ENCODE measurements around the gene SOAT2. TPM values are rescaled to one million over a fixed set of nuclear protein-coding genes. Genes with fewer than 3 reads are reported as not detected.

The SOAT2 gene
- polyA plus RNA-seq, 1 donor (not counting 4 experiments of a cell fraction or from before 2014, with no cell fraction given), result not detected

GRCh38 chr12:53151039-53151438 lies 47.8 kb downstream of the SOAT2 start:
- H3K4me2 ChIP-seq (ENCODE audit: control insufficient read depth, extremely low read depth, insufficient read depth, low read depth, low read length), result no peak overlapping the region
- dilution Hi-C loops (cut with MboI; ENCODE audit: extremely low pct_ligation_motif_present, low sequenced_read_pairs), result no loop called here
- no peaks in the 10 kb centered on the region for H3K27me3 ChIP-seq (ENCODE audit: control insufficient read depth, extremely low read depth, insufficient read depth, low read length)
- no peaks in the 10 kb centered on the region for H3K36me3 ChIP-seq (ENCODE audit: control insufficient read depth in 2 of 2, extremely low read depth in 1 of 2, insufficient read depth in 2 of 2, low read length in 2 of 2)
- H3K79me2 ChIP-seq (ENCODE audit: control insufficient read depth, insufficient read depth, low read length), result no peaks in the 10 kb centered on the region
- FAIRE-seq (no peak), DNase-seq (ENCODE audit: low read depth, low spot score) (no peak)
- no peaks in the 10 kb centered on the region for H3K9me3 ChIP-seq (ENCODE audit: control insufficient read depth, low read depth, low read length)
- no peaks in the 10 kb centered on the region for H4K20me1 ChIP-seq (ENCODE audit: control insufficient read depth, extremely low read depth, insufficient read depth, low read length)
- H3K9ac ChIP-seq (ENCODE audit: control insufficient read depth, extremely low read depth, insufficient read depth, low read length), result no peak overlapping the region
- TF ChIP-seq, protein P1, sequence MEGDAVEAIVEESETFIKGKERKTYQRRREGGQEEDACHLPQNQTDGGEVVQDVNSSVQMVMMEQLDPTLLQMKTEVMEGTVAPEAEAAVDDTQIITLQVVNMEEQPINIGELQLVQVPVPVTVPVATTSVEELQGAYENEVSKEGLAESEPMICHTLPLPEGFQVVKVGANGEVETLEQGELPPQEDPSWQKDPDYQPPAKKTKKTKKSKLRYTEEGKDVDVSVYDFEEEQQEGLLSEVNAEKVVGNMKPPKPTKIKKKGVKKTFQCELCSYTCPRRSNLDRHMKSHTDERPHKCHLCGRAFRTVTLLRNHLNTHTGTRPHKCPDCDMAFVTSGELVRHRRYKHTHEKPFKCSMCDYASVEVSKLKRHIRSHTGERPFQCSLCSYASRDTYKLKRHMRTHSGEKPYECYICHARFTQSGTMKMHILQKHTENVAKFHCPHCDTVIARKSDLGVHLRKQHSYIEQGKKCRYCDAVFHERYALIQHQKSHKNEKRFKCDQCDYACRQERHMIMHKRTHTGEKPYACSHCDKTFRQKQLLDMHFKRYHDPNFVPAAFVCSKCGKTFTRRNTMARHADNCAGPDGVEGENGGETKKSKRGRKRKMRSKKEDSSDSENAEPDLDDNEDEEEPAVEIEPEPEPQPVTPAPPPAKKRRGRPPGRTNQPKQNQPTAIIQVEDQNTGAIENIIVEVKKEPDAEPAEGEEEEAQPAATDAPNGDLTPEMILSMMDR (optimal IDR thresholded peaks at IDR 0.05 in 1 of 3, IDR thresholded peaks at IDR 0.05 in 1 of 3, conservative IDR thresholded peaks at IDR 0.05 in 1 of 3; ENCODE audit: extremely low read depth in 1 of 3, insufficient read depth in 2 of 3, low read length in 3 of 3), result no peak
- no peak for TF ChIP-seq EZH2 (IDR thresholded peaks at IDR 0.05; ENCODE audit: low read length)
- H3K27ac ChIP-seq (ENCODE audit: control insufficient read depth, insufficient read depth, low read length), result no peak overlapping the region
- H3K4me1 ChIP-seq (ENCODE audit: control insufficient read depth, extremely low read depth, insufficient read depth, low read length), result no peaks in the 10 kb centered on the region
- H3K4me3 ChIP-seq (ENCODE audit: control insufficient read depth in 2 of 3, extremely low read depth in 1 of 3, insufficient read depth in 2 of 3, low read depth in 1 of 3, low read length in 3 of 3), result no peak overlapping the region
- H2AFZ ChIP-seq (ENCODE audit: control insufficient read depth, low read length), result no peak overlapping the region
- H3K9me1 ChIP-seq (ENCODE audit: control insufficient read depth, extremely low read depth, insufficient read depth, low read length), result no peaks in the 10 kb centered on the region

- no peaks in the 10 kb centered on the region for H4K20me1 ChIP-seq (ENCODE audit: control insufficient read depth, extremely low read depth, insufficient read depth, low read length)
- H3K9ac ChIP-seq (ENCODE audit: control insufficient read depth, extremely low read depth, insufficient read depth, low read length), result no peak overlapping the region
- H3K79me2 ChIP-seq (ENCODE audit: control insufficient read depth, insufficient read depth, low read length), result no peaks in the 10 kb centered on the region
- no peak overlapping the region for H3K4me3 ChIP-seq (ENCODE audit: control insufficient read depth in 2 of 3, extremely low read depth in 1 of 3, insufficient read depth in 2 of 3, low read depth in 1 of 3, low read length in 3 of 3)
- H2AFZ ChIP-seq (ENCODE audit: control insufficient read depth, low read length), result no peak overlapping the region
- no peak for FAIRE-seq
- no peaks in the 10 kb centered on the region for H3K27me3 ChIP-seq (ENCODE audit: control insufficient read depth, extremely low read depth, insufficient read depth, low read length)
- TF ChIP-seq, protein P1 (optimal IDR thresholded peaks at IDR 0.05 in 1 of 3, IDR thresholded peaks at IDR 0.05 in 1 of 3, conservative IDR thresholded peaks at IDR 0.05 in 1 of 3; ENCODE audit: extremely low read depth in 1 of 3, insufficient read depth in 2 of 3, low read length in 3 of 3), result no peak
- no peak for TF ChIP-seq EZH2 (IDR thresholded peaks at IDR 0.05; ENCODE audit: low read length)
- no peaks in the 10 kb centered on the region for H3K36me3 ChIP-seq (ENCODE audit: control insufficient read depth in 2 of 2, extremely low read depth in 1 of 2, insufficient read depth in 2 of 2, low read length in 2 of 2)
- no peak for DNase-seq (ENCODE audit: low read depth, low spot score)
- no peaks in the 10 kb centered on the region for H3K9me3 ChIP-seq (ENCODE audit: control insufficient read depth, low read depth, low read length)
- H3K4me2 ChIP-seq (ENCODE audit: control insufficient read depth, extremely low read depth, insufficient read depth, low read depth, low read length), result no peak overlapping the region
- no peaks in the 10 kb centered on the region for H3K4me1 ChIP-seq (ENCODE audit: control insufficient read depth, extremely low read depth, insufficient read depth, low read length)
- dilution Hi-C loops (cut with MboI; ENCODE audit: extremely low pct_ligation_motif_present, low sequenced_read_pairs), result no loop called here
- H3K9me1 ChIP-seq (ENCODE audit: control insufficient read depth, extremely low read depth, insufficient read depth, low read length), result no peaks in the 10 kb centered on the region
- H3K27ac ChIP-seq (ENCODE audit: control insufficient read depth, insufficient read depth, low read length), result no peak overlapping the region
Observed at GRCh38 chr12:53152390-53152789, 49.1 kb downstream of the SOAT2 start.

Data from keratinocyte (primary cell).